Occipital lobe (tissue), 2 donors: Measurements from ENCODE around the gene KRTAP5-9. TPM values are rescaled to one million over a fixed set of nuclear protein-coding genes. Genes with fewer than 3 reads are reported as not detected.
"Not testable (repeated sequence)": the region's sequence is repeated elsewhere in the genome, so short reads cannot be mapped to it uniquely, and the experiment has no call there.

Source experiments
- DNase-seq: peaks from one replicate; lab custom pipeline; 2025; lab: John Stamatoyannopoulos, UW
- total RNA-seq: library from RNA; depleted of rRNA; stranded (reverse); fragments of >200 nt; gene quantifications from one replicate; pipeline ENCODE4 v1.2.3, GENCODE V29; 2014

The KRTAP5-9 gene
- total RNA-seq, result not detected

- DNase-seq, result no peak
Measured at GRCh38 chr11:71548120-71548519, at the start of gene KRTAP5-9. TSS of gene KRTAP5-9 (plus strand) at chr11:71548420. CDS start at chr11:71548658, 238 bp downstream.

GRCh38 chr11:71499125-71499524 lies 49.1 kb upstream of the KRTAP5-9 start:
- no peak for DNase-seq

- DNase-seq, result no peak
Measured at GRCh38 chr11:71499546-71499945, 48.7 kb upstream of the KRTAP5-9 start.

GRCh38 chr11:71500601-71501021 lies 47.6 kb upstream of the KRTAP5-9 start:
- no peak for DNase-seq

GRCh38 chr11:71501071-71501985 lies 46.9 kb upstream of the KRTAP5-9 start:
- DNase-seq, result no peak

- no peak for DNase-seq
Measured at GRCh38 chr11:71502026-71502425, 46.2 kb upstream of the KRTAP5-9 start.

- DNase-seq, result no peak
Measured at GRCh38 chr11:71502871-71503435, 45.3 kb upstream of the KRTAP5-9 start.

- no peak for DNase-seq
Measured at GRCh38 chr11:71504531-71504930, 43.7 kb upstream of the KRTAP5-9 start.

GRCh38 chr11:71505001-71505400 lies 43.2 kb upstream of the KRTAP5-9 start:
- no peak for DNase-seq

GRCh38 chr11:71505781-71506180 lies 42.4 kb upstream of the KRTAP5-9 start:
- no peak for DNase-seq

GRCh38 chr11:71507102-71507501 lies 41.1 kb upstream of the KRTAP5-9 start:
- no peak for DNase-seq

- no peak for DNase-seq
Measured at GRCh38 chr11:71518506-71519471, 29.4 kb upstream of the KRTAP5-9 start.

GRCh38 chr11:71519546-71519945 lies 28.7 kb upstream of the KRTAP5-9 start:
- DNase-seq, result no peak

- DNase-seq, result no peak
Measured at GRCh38 chr11:71525188-71525937, 22.9 kb upstream of the KRTAP5-9 start.

GRCh38 chr11:71525938-71526495 lies 22.2 kb upstream of the KRTAP5-9 start:
- DNase-seq, result no peak

GRCh38 chr11:71526796-71527575 lies 21.2 kb upstream of the KRTAP5-9 start, which contains the start of gene KRTAP5-7:
TSS of gene KRTAP5-7 (plus strand) at chr11:71527267. CDS start at chr11:71527301, 34 bp downstream.
- DNase-seq, result not testable (repeated sequence)

- DNase-seq, result no peak
Measured at GRCh38 chr11:71527576-71528210, 20.5 kb upstream of the KRTAP5-9 start.

GRCh38 chr11:71530602-71531001 lies 17.6 kb upstream of the KRTAP5-9 start:
- DNase-seq, result no peak

- no peak for DNase-seq
Measured at GRCh38 chr11:71532036-71532610, 16.1 kb upstream of the KRTAP5-9 start.
